ENCODE data around the gene ADORA1.

Gene ADORA1

GRCh38 chr1:203215573-203215972 is 88.0 kb downstream of the ADORA1 start:
- Histone ChIP-seq H3K36me3 (replicated peaks; ENCODE audit: insufficient read depth, low read length) (no peaks in the 10 kb centered on the region), H3K27me3 (replicated peaks; ENCODE audit: insufficient read depth, low read length) (no peaks in the 10 kb centered on the region), H3K79me2 (ENCODE audit: low read length) (no peaks in the 10 kb centered on the region), H3K9me2 (replicated peaks; ENCODE audit: insufficient read depth, low read length) (no peaks in the 10 kb centered on the region), H3K4me1 (ENCODE audit: low read length) (no peaks in the 10 kb centered on the region), H3K4me2 (ENCODE audit: low read depth, low read length) (no peak overlapping the region), H3K9me3 (replicated peaks; ENCODE audit: insufficient read depth, low read length) (no peaks in the 10 kb centered on the region), H3K4me3 (ENCODE audit: low read length) (no peak overlapping the region), H3K9ac (ENCODE audit: low read length) (no peak overlapping the region), H3F3A (ENCODE audit: insufficient read depth, low read length) (no peaks in the 10 kb centered on the region), H4K20me1 (ENCODE audit: insufficient read depth, low read length) (no peaks in the 10 kb centered on the region), H2AFZ (ENCODE audit: low read length) (no peak overlapping the region), H3K27ac (ENCODE audit: low read length) (no peak overlapping the region)
- no peak for TF ChIP-seq CTCF (IDR thresholded peaks at IDR 0.05; ENCODE audit: low read length)
- no peak for TF ChIP-seq EZH2phosphoT487 (IDR thresholded peaks at IDR 0.05; ENCODE audit: low read length)
- no peak for TF ChIP-seq EZH2 (optimal IDR thresholded peaks at IDR 0.05; ENCODE audit: low read depth, low read length)
- DNase-seq = no peak

GRCh38 chr1:203216274-203217138 is 89.0 kb downstream of the ADORA1 start:
- Histone ChIP-seq H3K27ac (ENCODE audit: low read length) (no peak overlapping the region), H3K79me2 (ENCODE audit: low read length) (no peaks in the 10 kb centered on the region), H3K9me2 (replicated peaks; ENCODE audit: insufficient read depth, low read length) (no peaks in the 10 kb centered on the region), H3K36me3 (replicated peaks; ENCODE audit: insufficient read depth, low read length) (no peaks in the 10 kb centered on the region), H3K27me3 (replicated peaks; ENCODE audit: insufficient read depth, low read length) (no peaks in the 10 kb centered on the region), H3K9ac (ENCODE audit: low read length) (no peak overlapping the region), H2AFZ (ENCODE audit: low read length) (no peak overlapping the region), H3K4me1 (ENCODE audit: low read length) (no peaks in the 10 kb centered on the region), H3K9me3 (replicated peaks; ENCODE audit: insufficient read depth, low read length) (no peaks in the 10 kb centered on the region), H3F3A (ENCODE audit: insufficient read depth, low read length) (no peaks in the 10 kb centered on the region), H3K4me3 (ENCODE audit: low read length) (no peak overlapping the region), H3K4me2 (ENCODE audit: low read depth, low read length) (no peak overlapping the region), H4K20me1 (ENCODE audit: insufficient read depth, low read length) (no peaks in the 10 kb centered on the region)
- peak; percentile 83 for DNase-seq
- no peak for TF ChIP-seq EZH2phosphoT487 (IDR thresholded peaks at IDR 0.05; ENCODE audit: low read length)
- peak; percentile 87 for TF ChIP-seq CTCF (IDR thresholded peaks at IDR 0.05; ENCODE audit: low read length)
- no peak for TF ChIP-seq EZH2 (optimal IDR thresholded peaks at IDR 0.05; ENCODE audit: low read depth, low read length)

Data from MM.1S (cell line).